WTC11 (cell line): ENCODE data around the gene HIP1. TPM values are rescaled to one million over a fixed set of nuclear protein-coding genes. Genes with fewer than 3 reads are reported as not detected.
A peak's percentile ranks its signal among the peaks of the same experiment; 100 is the strongest.

Experiments
- ATAC-seq: fragments of 200-7000 bp; cut with Tn5 transposase; 2 replicates; pipeline ENCODE4 v1.10.0; 2021; ENCODE audit warnings: mild to moderate bottlenecking, moderate library complexity
- CTCF ChIA-PET: fragments of 300-600 bp; sonication (Branson Sonifier 250); formaldehyde crosslinking; loops from one replicate; lab custom pipeline; 2021; ENCODE audit warnings: antibody characterized with exemption; lab: Charles Lee
- POLR2A ChIA-PET: fragments of 350-600 bp; sonication (Branson Sonifier 250); formaldehyde crosslinking; loops from one replicate; lab custom pipeline; 2021; ENCODE audit warnings: antibody characterized with exemption; lab: Charles Lee
- DNase-seq: peaks from one replicate; pipeline ENCODE4 v3.0.0; 2021; ENCODE audit warnings: low spot score
- H3K27ac Mint-ChIP-seq: 2 replicates; pipeline ENCODE4 v1.8.0; 2021; ENCODE audit warnings: mixed read lengths
- H3K27me3 Mint-ChIP-seq: 2 replicates; pipeline ENCODE4 v1.8.0; 2021; ENCODE audit warnings: low read depth, mild to moderate bottlenecking, moderate library complexity, mixed read lengths
- H3K36me3 Mint-ChIP-seq: 2 replicates; pipeline ENCODE4 v1.8.0; 2021; ENCODE audit warnings: mixed read lengths
- H3K4me1 Mint-ChIP-seq: 2 replicates; pipeline ENCODE4 v1.8.0; 2022; ENCODE audit warnings: mixed read lengths
- H3K4me3 Mint-ChIP-seq: 2 replicates; pipeline ENCODE4 v1.8.0; 2021; ENCODE audit warnings: mild to moderate bottlenecking, moderate library complexity, mixed read lengths
- H3K9me3 Mint-ChIP-seq: 2 replicates; pipeline ENCODE4 v1.8.0; 2021; ENCODE audit warnings: mixed read lengths
- FOXP1 ChIP-seq: sonication (generic); formaldehyde crosslinking; IDR thresholded peaks from 2 replicates; pipeline ENCODE4 v1.8.0; 2022; ENCODE audit warnings: missing genetic modification reagents, mild to moderate bottlenecking, moderate library complexity, borderline replicate concordance
- HMGA2 ChIP-seq: fragments of 250-450 bp; sonication (Bioruptor Pico); IDR thresholded peaks from 2 replicates; pipeline ENCODE4 v1.4.0; 2021; ENCODE audit warnings: mild to moderate bottlenecking, moderate library complexity
- IRF2 ChIP-seq: sonication (generic); formaldehyde crosslinking; IDR thresholded peaks from 2 replicates; pipeline ENCODE4 v1.8.0; 2022; ENCODE audit warnings: low read depth, missing genetic modification reagents, borderline replicate concordance
- PRRX2 ChIP-seq: fragments of 250-450 bp; sonication (Bioruptor Pico); IDR thresholded peaks from 2 replicates; pipeline ENCODE4 v1.8.0; 2021; ENCODE audit warnings: mild to moderate bottlenecking
- TEAD1 ChIP-seq: sonication (generic); formaldehyde crosslinking; IDR thresholded peaks from 2 replicates; pipeline ENCODE4 v1.8.0; 2022; ENCODE audit warnings: mild to moderate bottlenecking, missing genetic modification reagents
- ZNF121 ChIP-seq: sonication (generic); formaldehyde crosslinking; IDR thresholded peaks from 2 replicates; pipeline ENCODE4 v1.8.0; 2023; ENCODE audit warnings: missing genetic modification reagents
- ZNF138 ChIP-seq: sonication (generic); formaldehyde crosslinking; conservative IDR thresholded peaks from 2 replicates; pipeline ENCODE4 v1.8.1; 2022; ENCODE audit warnings: mild to moderate bottlenecking, moderate library complexity, missing genetic modification reagents
- ZNF263 ChIP-seq: sonication (generic); formaldehyde crosslinking; IDR thresholded peaks from 2 replicates; pipeline ENCODE4 v1.8.1; 2022; ENCODE audit warnings: low read depth, mild to moderate bottlenecking, moderate library complexity, missing genetic modification reagents
- ZNF416 ChIP-seq: fragments of 250-450 bp; sonication (Bioruptor Pico); IDR thresholded peaks from 2 replicates; pipeline ENCODE4 v1.9.0; 2021; ENCODE audit warnings: mild to moderate bottlenecking, inconsistent platforms
- ZNF671 ChIP-seq: fragments of 250-450 bp; sonication (Bioruptor Pico); IDR thresholded peaks from 2 replicates; pipeline ENCODE4 v1.8.0; 2021; ENCODE audit warnings: mild to moderate bottlenecking
- total RNA-seq: library from RNA; stranded (reverse); gene quantifications from 3 replicates; pipeline ENCODE4 v1.2.3, GENCODE V29; 2021
- TF ChIP-seq, protein P1 (sequence below): sonication (generic); formaldehyde crosslinking; IDR thresholded peaks from 2 replicates; pipeline ENCODE4 v1.8.0; 2023; ENCODE audit warnings: missing genetic modification reagents, mild to moderate bottlenecking, borderline replicate concordance
- TF ChIP-seq, protein P2 (sequence below): fragments of 250-450 bp; sonication (Bioruptor Pico); IDR thresholded peaks from 2 replicates; pipeline ENCODE4 v1.8.0; 2021; ENCODE audit warnings: mild to moderate bottlenecking
- TF ChIP-seq, protein P3 (sequence below): sonication (generic); formaldehyde crosslinking; IDR thresholded peaks from 2 replicates; pipeline ENCODE4 v1.8.1; 2022; ENCODE audit warnings: low read depth, missing genetic modification reagents, borderline replicate concordance
- TF ChIP-seq, protein P4 (sequence below): sonication (generic); formaldehyde crosslinking; IDR thresholded peaks from 2 replicates; pipeline ENCODE4 v1.8.1; 2023; ENCODE audit warnings: mild to moderate bottlenecking, missing genetic modification reagents, moderate library complexity
- TF ChIP-seq, protein P5 (sequence below): fragments of 250-450 bp; sonication (Bioruptor Pico); conservative IDR thresholded peaks from 2 replicates; pipeline ENCODE4 v1.9.0; 2021; ENCODE audit warnings: mild to moderate bottlenecking
- TF ChIP-seq, protein P6 (sequence below): sonication (generic); formaldehyde crosslinking; IDR thresholded peaks from 2 replicates; pipeline ENCODE4 v1.8.1; 2023; ENCODE audit warnings: mild to moderate bottlenecking, moderate library complexity, missing genetic modification reagents
- TF ChIP-seq, protein P7 (sequence below): fragments of 250-450 bp; sonication (Bioruptor Pico); IDR thresholded peaks from 2 replicates; pipeline ENCODE4 v1.9.0; 2021; ENCODE audit warnings: mild to moderate bottlenecking
- TF ChIP-seq, protein P8 (sequence below): fragments of 250-450 bp; sonication (Bioruptor Pico); IDR thresholded peaks from 2 replicates; pipeline ENCODE4 v1.9.0; 2021; ENCODE audit warnings: moderate library complexity, mild to moderate bottlenecking, inconsistent platforms, borderline replicate concordance

HIP1 gene
- total RNA-seq, 1 experiment from 2014 or later: 75.8 TPM

DNA sequence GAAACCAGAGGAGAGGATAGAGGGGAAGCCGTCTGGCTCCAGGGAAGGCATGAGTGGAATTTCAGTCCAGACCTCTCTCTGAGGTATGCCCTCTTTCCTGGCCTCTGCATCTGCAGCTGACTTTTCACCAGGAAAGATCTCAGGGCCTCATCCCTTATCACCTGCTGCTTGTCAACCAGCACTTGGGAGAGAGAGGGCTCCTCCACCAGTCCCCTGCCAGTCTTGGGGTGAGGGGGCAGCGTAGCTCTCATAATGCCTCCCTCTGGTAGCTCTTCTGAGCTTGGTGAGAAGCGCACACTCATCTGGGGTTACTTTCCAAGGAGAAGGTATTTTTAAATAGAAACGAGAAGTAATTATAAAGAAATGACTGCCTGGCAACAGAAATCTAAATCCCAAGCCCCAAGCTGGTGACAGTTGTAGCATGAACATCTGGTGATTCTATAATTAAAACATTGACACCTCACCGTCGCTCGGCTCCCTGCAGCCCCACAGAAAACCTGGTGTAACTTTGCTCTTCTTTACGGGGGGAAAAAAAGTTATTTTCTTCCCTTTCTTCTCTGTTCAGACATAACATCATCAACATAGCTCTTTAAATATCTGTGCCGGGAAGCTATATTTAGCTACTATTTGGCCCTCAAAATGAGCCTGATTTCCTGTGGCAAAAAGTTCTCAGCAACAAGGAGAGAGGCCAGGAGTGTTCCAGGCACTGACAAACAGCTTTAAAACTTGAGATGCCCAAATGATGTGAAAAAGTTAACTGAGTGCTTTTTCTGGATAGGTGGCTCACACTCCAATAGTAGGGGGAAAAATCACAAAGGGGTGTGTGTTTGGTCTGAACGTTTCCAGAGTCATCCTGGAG is 26.9 kb downstream of the HIP1 start:
- ATAC-seq: peak; percentile 56
- no peaks in the 10 kb centered on the region; the same call in 1 of the 2 replicates for H3K27me3 Mint-ChIP-seq
- CTCF ChIA-PET: interaction anchor here (0.5 to 1.2 kb wide), 6 partner anchors 15 to 62 kb away, joined by 3 to 5 read pairs (median 3); partner anchors contain the start of gene HIP1

More for the DNA sequence above, 26.9 kb downstream of the HIP1 start:
- Mint-ChIP-seq H3K36me3 (peaks cover 7% of the 10 kb centered on the region; the same call in 1 of the 2 replicates), H3K27ac (no peak overlapping the region), H3K9me3 (peaks cover 21% of the 10 kb centered on the region), H3K4me1 (peaks cover 9% of the 10 kb centered on the region; the same call in 1 of the 2 replicates), H3K4me3 (no peak overlapping the region)
- TF ChIP-seq ZNF121 (no peak), ZNF263 (CRISPR knock-in tag) (no peak), HMGA2 (CRISPR knock-in tag) (no peak), ZNF138 (no peak), TEAD1 (CRISPR knock-in tag) (no peak), ZNF671 (CRISPR knock-in tag) (no peak), PRRX2 (CRISPR knock-in tag) (no peak), ZNF416 (CRISPR knock-in tag) (no peak), FOXP1 (CRISPR knock-in tag) (no peak), IRF2 (no peak)
- TF ChIP-seq, protein P1, sequence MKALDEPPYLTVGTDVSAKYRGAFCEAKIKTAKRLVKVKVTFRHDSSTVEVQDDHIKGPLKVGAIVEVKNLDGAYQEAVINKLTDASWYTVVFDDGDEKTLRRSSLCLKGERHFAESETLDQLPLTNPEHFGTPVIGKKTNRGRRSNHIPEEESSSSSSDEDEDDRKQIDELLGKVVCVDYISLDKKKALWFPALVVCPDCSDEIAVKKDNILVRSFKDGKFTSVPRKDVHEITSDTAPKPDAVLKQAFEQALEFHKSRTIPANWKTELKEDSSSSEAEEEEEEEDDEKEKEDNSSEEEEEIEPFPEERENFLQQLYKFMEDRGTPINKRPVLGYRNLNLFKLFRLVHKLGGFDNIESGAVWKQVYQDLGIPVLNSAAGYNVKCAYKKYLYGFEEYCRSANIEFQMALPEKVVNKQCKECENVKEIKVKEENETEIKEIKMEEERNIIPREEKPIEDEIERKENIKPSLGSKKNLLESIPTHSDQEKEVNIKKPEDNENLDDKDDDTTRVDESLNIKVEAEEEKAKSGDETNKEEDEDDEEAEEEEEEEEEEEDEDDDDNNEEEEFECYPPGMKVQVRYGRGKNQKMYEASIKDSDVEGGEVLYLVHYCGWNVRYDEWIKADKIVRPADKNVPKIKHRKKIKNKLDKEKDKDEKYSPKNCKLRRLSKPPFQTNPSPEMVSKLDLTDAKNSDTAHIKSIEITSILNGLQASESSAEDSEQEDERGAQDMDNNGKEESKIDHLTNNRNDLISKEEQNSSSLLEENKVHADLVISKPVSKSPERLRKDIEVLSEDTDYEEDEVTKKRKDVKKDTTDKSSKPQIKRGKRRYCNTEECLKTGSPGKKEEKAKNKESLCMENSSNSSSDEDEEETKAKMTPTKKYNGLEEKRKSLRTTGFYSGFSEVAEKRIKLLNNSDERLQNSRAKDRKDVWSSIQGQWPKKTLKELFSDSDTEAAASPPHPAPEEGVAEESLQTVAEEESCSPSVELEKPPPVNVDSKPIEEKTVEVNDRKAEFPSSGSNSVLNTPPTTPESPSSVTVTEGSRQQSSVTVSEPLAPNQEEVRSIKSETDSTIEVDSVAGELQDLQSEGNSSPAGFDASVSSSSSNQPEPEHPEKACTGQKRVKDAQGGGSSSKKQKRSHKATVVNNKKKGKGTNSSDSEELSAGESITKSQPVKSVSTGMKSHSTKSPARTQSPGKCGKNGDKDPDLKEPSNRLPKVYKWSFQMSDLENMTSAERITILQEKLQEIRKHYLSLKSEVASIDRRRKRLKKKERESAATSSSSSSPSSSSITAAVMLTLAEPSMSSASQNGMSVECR (CRISPR knock-in tag): no peak
- TF ChIP-seq, protein P2, sequence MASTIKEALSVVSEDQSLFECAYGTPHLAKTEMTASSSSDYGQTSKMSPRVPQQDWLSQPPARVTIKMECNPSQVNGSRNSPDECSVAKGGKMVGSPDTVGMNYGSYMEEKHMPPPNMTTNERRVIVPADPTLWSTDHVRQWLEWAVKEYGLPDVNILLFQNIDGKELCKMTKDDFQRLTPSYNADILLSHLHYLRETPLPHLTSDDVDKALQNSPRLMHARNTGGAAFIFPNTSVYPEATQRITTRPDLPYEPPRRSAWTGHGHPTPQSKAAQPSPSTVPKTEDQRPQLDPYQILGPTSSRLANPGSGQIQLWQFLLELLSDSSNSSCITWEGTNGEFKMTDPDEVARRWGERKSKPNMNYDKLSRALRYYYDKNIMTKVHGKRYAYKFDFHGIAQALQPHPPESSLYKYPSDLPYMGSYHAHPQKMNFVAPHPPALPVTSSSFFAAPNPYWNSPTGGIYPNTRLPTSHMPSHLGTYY (CRISPR knock-in tag): no peak
- TF ChIP-seq, protein P3, sequence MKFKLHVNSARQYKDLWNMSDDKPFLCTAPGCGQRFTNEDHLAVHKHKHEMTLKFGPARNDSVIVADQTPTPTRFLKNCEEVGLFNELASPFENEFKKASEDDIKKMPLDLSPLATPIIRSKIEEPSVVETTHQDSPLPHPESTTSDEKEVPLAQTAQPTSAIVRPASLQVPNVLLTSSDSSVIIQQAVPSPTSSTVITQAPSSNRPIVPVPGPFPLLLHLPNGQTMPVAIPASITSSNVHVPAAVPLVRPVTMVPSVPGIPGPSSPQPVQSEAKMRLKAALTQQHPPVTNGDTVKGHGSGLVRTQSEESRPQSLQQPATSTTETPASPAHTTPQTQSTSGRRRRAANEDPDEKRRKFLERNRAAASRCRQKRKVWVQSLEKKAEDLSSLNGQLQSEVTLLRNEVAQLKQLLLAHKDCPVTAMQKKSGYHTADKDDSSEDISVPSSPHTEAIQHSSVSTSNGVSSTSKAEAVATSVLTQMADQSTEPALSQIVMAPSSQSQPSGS (CRISPR knock-in tag): no peak
- TF ChIP-seq, protein P4, sequence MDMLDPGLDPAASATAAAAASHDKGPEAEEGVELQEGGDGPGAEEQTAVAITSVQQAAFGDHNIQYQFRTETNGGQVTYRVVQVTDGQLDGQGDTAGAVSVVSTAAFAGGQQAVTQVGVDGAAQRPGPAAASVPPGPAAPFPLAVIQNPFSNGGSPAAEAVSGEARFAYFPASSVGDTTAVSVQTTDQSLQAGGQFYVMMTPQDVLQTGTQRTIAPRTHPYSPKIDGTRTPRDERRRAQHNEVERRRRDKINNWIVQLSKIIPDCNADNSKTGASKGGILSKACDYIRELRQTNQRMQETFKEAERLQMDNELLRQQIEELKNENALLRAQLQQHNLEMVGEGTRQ (CRISPR knock-in tag): no peak
- TF ChIP-seq, protein P5, sequence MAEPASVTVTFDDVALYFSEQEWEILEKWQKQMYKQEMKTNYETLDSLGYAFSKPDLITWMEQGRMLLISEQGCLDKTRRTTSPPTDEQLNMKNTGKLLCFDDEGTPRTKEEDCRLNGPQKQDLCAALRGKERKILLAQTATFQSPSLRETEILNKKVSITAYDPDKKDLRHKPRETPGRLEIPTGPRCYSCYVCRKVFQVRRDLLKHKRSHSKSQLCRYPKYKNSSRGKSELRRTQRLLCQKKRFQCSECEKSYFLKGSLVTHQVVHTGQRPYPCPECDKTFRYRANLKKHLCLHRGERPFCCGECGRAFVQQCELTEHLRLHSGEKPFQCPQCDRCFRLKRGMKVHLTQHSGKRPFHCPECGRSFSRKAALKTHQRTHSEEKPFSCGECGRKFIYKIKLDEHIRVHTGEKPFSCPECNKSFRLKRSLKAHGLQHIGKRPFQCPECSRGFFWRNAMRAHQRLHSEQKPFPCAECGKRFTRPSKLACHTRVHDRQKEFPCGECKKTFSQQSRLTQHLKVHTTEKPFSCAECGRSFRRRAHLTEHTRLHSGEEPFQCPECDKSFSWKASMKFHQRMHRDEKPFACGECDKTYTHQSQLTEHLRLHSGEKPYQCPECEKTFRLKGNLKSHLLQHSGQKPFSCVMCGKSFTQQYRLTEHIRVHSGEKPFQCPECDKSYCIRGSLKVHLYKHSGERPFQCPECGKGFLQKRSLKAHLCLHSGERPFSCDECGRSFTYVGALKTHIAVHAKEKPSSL (CRISPR knock-in tag): no peak
- TF ChIP-seq, protein P6, sequence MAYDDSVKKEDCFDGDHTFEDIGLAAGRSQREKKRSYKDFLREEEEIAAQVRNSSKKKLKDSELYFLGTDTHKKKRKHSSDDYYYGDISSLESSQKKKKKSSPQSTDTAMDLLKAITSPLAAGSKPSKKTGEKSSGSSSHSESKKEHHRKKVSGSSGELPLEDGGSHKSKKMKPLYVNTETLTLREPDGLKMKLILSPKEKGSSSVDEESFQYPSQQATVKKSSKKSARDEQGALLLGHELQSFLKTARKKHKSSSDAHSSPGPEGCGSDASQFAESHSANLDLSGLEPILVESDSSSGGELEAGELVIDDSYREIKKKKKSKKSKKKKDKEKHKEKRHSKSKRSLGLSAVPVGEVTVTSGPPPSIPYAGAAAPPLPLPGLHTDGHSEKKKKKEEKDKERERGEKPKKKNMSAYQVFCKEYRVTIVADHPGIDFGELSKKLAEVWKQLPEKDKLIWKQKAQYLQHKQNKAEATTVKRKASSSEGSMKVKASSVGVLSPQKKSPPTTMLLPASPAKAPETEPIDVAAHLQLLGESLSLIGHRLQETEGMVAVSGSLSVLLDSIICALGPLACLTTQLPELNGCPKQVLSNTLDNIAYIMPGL: no peak
- TF ChIP-seq, protein P7, sequence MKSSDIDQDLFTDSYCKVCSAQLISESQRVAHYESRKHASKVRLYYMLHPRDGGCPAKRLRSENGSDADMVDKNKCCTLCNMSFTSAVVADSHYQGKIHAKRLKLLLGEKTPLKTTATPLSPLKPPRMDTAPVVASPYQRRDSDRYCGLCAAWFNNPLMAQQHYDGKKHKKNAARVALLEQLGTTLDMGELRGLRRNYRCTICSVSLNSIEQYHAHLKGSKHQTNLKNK: no peak
- TF ChIP-seq, protein P8, sequence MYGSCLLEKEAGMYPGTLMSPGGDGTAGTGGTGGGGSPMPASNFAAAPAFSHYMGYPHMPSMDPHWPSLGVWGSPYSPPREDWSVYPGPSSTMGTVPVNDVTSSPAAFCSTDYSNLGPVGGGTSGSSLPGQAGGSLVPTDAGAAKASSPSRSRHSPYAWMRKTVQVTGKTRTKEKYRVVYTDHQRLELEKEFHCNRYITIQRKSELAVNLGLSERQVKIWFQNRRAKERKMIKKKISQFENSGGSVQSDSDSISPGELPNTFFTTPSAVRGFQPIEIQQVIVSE: no peak
- POLR2A ChIA-PET: no interaction called here
- DNase-seq: no peak
